Measurements from ENCODE around the gene KRT76. TPM values are rescaled to one million over a fixed set of nuclear protein-coding genes. Genes with fewer than 3 reads are reported as not detected.

The KRT76 gene
- total RNA-seq, 1 experiment from 2014 or later: not detected

DNA sequence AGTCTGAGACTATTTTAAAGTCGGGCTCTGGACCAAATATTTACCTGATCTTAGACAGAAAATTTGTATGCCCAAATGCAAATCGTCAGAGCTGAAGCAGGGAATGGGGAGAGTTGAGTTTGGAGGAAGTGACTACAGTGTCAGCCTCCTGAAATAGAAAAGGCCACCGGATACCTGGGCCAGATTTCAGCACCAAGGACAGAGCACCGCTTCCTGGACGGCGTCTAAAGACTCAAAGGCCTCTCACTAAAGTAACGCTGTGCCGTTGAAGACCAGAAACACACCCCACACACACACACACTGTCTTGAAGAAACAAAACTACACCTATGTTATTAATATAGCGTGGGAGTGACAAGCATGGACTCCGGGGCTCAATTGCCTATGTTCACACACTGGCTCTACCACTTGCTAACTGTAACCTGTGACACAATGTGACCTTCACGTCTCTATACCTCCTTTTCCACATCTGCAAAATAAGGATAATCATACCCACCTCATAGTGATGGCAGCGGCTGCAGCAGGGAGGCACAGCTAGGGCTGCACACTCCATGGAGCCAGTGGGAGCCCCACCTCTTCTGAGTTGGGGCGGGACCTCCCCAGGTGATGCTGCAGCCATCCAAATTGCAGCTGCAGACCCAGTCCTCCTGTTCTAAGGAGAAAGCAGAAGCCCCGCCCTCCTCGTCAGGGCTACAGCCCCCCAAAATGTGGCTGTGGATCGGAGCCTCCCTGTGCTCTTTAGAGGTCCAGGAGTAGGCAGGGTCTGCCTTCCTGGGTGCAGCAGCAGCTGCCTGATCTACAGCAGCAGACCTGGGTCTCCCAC is 35.6 kb downstream of the KRT76 start:
- TF ChIP-seq, protein P1, sequence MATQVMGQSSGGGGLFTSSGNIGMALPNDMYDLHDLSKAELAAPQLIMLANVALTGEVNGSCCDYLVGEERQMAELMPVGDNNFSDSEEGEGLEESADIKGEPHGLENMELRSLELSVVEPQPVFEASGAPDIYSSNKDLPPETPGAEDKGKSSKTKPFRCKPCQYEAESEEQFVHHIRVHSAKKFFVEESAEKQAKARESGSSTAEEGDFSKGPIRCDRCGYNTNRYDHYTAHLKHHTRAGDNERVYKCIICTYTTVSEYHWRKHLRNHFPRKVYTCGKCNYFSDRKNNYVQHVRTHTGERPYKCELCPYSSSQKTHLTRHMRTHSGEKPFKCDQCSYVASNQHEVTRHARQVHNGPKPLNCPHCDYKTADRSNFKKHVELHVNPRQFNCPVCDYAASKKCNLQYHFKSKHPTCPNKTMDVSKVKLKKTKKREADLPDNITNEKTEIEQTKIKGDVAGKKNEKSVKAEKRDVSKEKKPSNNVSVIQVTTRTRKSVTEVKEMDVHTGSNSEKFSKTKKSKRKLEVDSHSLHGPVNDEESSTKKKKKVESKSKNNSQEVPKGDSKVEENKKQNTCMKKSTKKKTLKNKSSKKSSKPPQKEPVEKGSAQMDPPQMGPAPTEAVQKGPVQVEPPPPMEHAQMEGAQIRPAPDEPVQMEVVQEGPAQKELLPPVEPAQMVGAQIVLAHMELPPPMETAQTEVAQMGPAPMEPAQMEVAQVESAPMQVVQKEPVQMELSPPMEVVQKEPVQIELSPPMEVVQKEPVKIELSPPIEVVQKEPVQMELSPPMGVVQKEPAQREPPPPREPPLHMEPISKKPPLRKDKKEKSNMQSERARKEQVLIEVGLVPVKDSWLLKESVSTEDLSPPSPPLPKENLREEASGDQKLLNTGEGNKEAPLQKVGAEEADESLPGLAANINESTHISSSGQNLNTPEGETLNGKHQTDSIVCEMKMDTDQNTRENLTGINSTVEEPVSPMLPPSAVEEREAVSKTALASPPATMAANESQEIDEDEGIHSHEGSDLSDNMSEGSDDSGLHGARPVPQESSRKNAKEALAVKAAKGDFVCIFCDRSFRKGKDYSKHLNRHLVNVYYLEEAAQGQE (IDR thresholded peaks at IDR 0.05; ENCODE audit: low read depth): peak; percentile 95
- TF ChIP-seq EGR1 (IDR thresholded peaks at IDR 0.05; ENCODE audit: low read depth) (no peak), EZH2 (IDR thresholded peaks at IDR 0.05) (no peak)
- Histone ChIP-seq H3K4me1 (ENCODE audit: control insufficient read depth in 1 of 2, insufficient read depth in 2 of 2, low read length in 2 of 2) (no peaks in the 10 kb centered on the region), H3K4me2 (ENCODE audit: low read length) (no peak overlapping the region), H2AFZ (ENCODE audit: low read depth, low read length, poor library complexity, severe bottlenecking) (no peak overlapping the region), H3K9ac (ENCODE audit: low read length) (no peak overlapping the region), H3K4me3 (replicated peaks in 1 of 2; ENCODE audit: low read depth in 1 of 2, low read length in 2 of 2) (no peak overlapping the region), H3K27ac (ENCODE audit: low read depth, low read length) (no peak overlapping the region), H3K36me3 (ENCODE audit: control insufficient read depth in 1 of 2, insufficient read depth in 2 of 2, low read length in 2 of 2) (no peaks in the 10 kb centered on the region), H3K79me2 (ENCODE audit: insufficient read depth, low read length) (no peaks in the 10 kb centered on the region), H3K9me3 (ENCODE audit: control insufficient read depth in 1 of 2, insufficient read depth in 1 of 2, low read depth in 1 of 2, low read length in 2 of 2) (no peaks in the 10 kb centered on the region), H4K20me1 (ENCODE audit: insufficient read depth) (no peaks in the 10 kb centered on the region), H3K9me2 (ENCODE audit: insufficient read depth) (no peaks in the 10 kb centered on the region), H3K27me3 (ENCODE audit: insufficient read depth, low read length) (peaks cover 39% of the 10 kb centered on the region)
- 0 out of 2 replicates have a peak, but pooled peaks have one; percentile 54 for ATAC-seq
- ChIA-PET POLR2A (no interaction called here), RAD21 (ENCODE audit: low non-redundant PET in 1 of 2, low total read pairs in 2 of 2, uncharacterized antibody in 2 of 2, unreplicated experiment in 2 of 2) (no interaction called here), CTCF (no interaction called here)
- DNase-seq (ENCODE audit: low read depth, low spot score): peak; percentile 4
- BruUV-seq (replicated peaks): no TSS peak
- intact Hi-C loops (cut with micrococcal nuclease): no loop called here

DNA sequence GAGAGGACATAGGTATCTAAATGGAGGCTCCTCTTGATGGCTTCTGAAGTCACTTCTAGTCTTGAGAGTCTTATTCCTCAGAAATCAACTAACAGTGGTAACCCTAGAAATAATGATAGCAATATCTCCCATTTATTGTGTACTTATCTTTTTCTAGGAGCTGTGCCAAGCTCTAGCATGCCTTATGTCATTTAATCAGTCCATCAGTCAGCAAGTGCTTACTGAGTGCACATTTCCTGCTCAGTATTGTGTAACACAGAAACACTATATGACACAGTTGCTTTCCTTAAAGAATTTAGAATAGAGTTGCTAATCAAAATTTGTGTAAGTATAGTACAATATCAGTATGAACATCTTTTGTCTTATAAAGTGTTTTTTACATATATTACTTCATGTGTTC is 36.6 kb downstream of the KRT76 start:
- no peaks in the 10 kb centered on the region for H3K9me2 ChIP-seq (ENCODE audit: insufficient read depth)
- H3K4me2 ChIP-seq (ENCODE audit: low read length): no peak overlapping the region
- no peaks in the 10 kb centered on the region for H3K9me3 ChIP-seq (ENCODE audit: control insufficient read depth in 1 of 2, insufficient read depth in 1 of 2, low read depth in 1 of 2, low read length in 2 of 2)
- no peak overlapping the region for H3K27ac ChIP-seq (ENCODE audit: low read depth, low read length)
- H3K9ac ChIP-seq (ENCODE audit: low read length): no peak overlapping the region
- no TSS peak for BruUV-seq (replicated peaks)
- ChIA-PET CTCF (no interaction called here), RAD21 (ENCODE audit: low non-redundant PET in 1 of 2, low total read pairs in 2 of 2, uncharacterized antibody in 2 of 2, unreplicated experiment in 2 of 2) (no interaction called here), POLR2A (no interaction called here)
- no peaks in the 10 kb centered on the region for H3K79me2 ChIP-seq (ENCODE audit: insufficient read depth, low read length)
- no peak for DNase-seq (ENCODE audit: low read depth, low spot score)
- no peaks in the 10 kb centered on the region for H3K36me3 ChIP-seq (ENCODE audit: control insufficient read depth in 1 of 2, insufficient read depth in 2 of 2, low read length in 2 of 2)
- ATAC-seq: no peak
- H2AFZ ChIP-seq (ENCODE audit: low read depth, low read length, poor library complexity, severe bottlenecking): no peak overlapping the region
- no peak overlapping the region for H3K4me3 ChIP-seq (replicated peaks in 1 of 2; ENCODE audit: low read depth in 1 of 2, low read length in 2 of 2)
- no peaks in the 10 kb centered on the region for H3K4me1 ChIP-seq (ENCODE audit: control insufficient read depth in 1 of 2, insufficient read depth in 2 of 2, low read length in 2 of 2)
- intact Hi-C loops (cut with micrococcal nuclease): no loop called here
- H4K20me1 ChIP-seq (ENCODE audit: insufficient read depth): no peaks in the 10 kb centered on the region
- H3K27me3 ChIP-seq (ENCODE audit: insufficient read depth, low read length): peaks cover 38% of the 10 kb centered on the region
- TF ChIP-seq SRF (IDR thresholded peaks at IDR 0.05; ENCODE audit: low read depth) (no peak), ELF1 (IDR thresholded peaks at IDR 0.05; ENCODE audit: borderline replicate concordance, low read depth) (no peak), JUND (IDR thresholded peaks at IDR 0.05) (no peak), ZFX (IDR thresholded peaks at IDR 0.05) (no peak), EGR1 (IDR thresholded peaks at IDR 0.05; ENCODE audit: low read depth) (no peak), POLR2A (IDR thresholded peaks at IDR 0.05; ENCODE audit: borderline replicate concordance, extremely low read depth, insufficient read depth, insufficient read length) (no peak), SIN3A (IDR thresholded peaks at IDR 0.05; ENCODE audit: low read depth) (no peak)
- TF ChIP-seq, protein P2, sequence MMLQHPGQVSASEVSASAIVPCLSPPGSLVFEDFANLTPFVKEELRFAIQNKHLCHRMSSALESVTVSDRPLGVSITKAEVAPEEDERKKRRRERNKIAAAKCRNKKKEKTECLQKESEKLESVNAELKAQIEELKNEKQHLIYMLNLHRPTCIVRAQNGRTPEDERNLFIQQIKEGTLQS (IDR thresholded peaks at IDR 0.05): no peak
- TF ChIP-seq, protein P3, sequence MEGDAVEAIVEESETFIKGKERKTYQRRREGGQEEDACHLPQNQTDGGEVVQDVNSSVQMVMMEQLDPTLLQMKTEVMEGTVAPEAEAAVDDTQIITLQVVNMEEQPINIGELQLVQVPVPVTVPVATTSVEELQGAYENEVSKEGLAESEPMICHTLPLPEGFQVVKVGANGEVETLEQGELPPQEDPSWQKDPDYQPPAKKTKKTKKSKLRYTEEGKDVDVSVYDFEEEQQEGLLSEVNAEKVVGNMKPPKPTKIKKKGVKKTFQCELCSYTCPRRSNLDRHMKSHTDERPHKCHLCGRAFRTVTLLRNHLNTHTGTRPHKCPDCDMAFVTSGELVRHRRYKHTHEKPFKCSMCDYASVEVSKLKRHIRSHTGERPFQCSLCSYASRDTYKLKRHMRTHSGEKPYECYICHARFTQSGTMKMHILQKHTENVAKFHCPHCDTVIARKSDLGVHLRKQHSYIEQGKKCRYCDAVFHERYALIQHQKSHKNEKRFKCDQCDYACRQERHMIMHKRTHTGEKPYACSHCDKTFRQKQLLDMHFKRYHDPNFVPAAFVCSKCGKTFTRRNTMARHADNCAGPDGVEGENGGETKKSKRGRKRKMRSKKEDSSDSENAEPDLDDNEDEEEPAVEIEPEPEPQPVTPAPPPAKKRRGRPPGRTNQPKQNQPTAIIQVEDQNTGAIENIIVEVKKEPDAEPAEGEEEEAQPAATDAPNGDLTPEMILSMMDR (IDR thresholded peaks at IDR 0.05 in 2 of 3, conservative IDR thresholded peaks at IDR 0.05 in 1 of 3; ENCODE audit: borderline replicate concordance in 1 of 3, insufficient read depth in 1 of 3, low read depth in 2 of 3, low read length in 2 of 3): no peak
- TF ChIP-seq, protein P4, sequence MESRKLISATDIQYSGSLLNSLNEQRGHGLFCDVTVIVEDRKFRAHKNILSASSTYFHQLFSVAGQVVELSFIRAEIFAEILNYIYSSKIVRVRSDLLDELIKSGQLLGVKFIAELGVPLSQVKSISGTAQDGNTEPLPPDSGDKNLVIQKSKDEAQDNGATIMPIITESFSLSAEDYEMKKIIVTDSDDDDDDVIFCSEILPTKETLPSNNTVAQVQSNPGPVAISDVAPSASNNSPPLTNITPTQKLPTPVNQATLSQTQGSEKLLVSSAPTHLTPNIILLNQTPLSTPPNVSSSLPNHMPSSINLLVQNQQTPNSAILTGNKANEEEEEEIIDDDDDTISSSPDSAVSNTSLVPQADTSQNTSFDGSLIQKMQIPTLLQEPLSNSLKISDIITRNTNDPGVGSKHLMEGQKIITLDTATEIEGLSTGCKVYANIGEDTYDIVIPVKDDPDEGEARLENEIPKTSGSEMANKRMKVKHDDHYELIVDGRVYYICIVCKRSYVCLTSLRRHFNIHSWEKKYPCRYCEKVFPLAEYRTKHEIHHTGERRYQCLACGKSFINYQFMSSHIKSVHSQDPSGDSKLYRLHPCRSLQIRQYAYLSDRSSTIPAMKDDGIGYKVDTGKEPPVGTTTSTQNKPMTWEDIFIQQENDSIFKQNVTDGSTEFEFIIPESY (IDR thresholded peaks at IDR 0.05; ENCODE audit: extremely low read depth, insufficient replicate concordance, low read length): no peak
